HG03196 (cell line): ENCODE results near the gene HPRT1.

Experiments used
- ATAC-seq: cut with Tn5 transposase; IDR thresholded peaks from one replicate; pipeline ENCODE4 v1.9.1; 2021; ENCODE audit not compliant: unreplicated experiment

The HPRT1 gene

DNA sequence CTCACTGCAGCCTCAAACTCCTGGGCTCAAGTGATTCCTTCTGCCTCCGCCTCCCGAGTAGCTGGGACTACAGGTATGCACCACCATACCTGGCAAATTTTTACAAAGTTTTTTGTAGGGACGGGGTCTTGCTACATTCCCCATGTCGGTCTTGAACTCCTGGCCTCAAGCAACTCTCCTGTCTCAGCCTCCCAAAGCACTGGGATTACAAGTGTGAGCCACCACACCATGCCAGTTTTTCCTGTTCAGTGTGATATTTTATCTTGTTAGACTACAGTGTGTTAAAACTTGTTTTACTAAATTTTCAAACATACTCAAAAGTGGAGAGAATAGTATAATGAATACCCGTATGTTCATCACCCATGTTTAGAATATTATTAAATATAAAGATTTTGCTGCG lies 12.1 kb downstream of the HPRT1 start:
- ATAC-seq, result no peak

DNA sequence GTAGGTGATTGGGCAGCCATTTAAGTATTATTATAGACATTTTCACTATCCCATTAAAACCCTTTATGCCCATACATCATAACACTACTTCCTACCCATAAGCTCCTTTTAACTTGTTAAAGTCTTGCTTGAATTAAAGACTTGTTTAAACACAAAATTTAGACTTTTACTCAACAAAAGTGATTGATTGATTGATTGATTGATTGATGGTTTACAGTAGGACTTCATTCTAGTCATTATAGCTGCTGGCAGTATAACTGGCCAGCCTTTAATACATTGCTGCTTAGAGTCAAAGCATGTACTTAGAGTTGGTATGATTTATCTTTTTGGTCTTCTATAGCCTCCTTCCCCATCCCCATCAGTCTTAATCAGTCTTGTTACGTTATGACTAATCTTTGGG lies 16.3 kb downstream of the HPRT1 start:
- no peak for ATAC-seq

DNA sequence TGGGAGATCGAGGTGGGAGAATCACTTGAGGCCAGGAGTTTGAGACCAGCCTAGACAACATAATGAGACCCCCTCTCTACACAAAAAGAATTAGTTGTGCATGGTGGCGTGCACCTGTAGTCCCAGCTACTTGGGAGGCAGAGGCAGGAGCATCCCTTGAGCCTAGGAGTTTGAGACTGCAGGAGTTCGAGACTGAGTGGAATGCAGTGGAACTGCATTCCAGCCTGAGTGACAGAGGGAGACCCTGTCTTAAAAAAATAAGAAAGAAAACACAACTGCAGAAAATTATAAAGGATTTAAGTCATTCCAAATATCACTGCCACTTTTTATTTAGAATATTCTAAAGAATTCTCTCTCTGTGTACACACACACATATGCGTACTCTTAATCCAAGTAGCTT lies 18.4 kb downstream of the HPRT1 start:
- no peak for ATAC-seq

DNA sequence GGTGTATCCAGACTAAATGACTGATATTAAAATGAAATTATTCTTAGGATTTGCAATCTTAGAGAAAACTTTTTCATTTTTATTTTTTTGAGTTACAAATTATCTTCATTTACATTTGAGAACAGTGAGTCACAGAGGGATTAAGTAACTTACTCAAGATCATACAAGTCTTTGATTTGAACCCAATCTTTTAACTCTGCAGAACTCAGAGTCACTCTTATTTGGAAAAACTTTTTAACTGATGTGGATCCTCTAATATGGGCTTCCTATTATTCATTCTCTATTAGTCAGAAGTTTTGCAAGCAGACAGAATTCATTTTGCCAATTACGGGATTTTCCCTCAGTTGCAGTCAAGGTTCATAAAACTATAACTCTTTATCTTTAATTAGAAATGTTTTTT lies 20.1 kb downstream of the HPRT1 start:
- ATAC-seq, result no peak

DNA sequence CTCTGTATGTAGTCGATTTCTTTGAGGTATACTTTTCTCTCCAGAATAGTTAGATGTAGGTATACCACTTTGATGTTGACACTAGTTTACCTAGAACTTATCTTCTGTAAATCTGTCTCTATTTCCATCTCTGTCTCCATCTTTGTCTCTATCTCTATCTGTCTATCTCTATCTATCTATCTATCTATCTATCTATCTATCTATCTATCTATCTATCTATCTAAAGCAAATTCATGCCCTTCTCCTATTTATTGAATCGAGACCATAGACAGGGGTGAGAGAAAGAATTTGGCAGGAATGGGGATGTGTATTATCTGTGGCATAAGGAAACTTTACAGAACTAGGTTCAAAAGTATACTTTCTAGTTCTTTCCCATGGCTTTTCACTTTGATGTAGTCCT lies 21.4 kb downstream of the HPRT1 start:
- ATAC-seq, result no peak

DNA sequence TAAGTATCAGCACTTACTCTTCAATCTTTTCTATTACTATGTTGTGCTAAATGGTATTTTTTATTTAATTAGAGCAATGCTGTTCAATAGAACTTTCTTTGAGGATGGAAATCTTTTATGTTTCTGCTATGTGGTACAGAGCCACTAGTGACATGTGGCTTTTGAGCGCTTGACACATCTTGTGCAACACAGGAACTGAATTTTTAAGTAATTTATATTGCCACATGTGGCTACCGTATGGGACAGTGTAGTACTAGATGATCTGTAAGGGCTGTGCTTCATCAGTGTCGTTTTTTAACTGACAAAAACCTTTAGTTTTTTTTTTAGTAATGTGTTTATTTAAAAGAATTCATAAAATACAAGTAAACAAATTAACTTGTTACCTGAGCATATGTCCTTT lies 22.4 kb downstream of the HPRT1 start:
- ATAC-seq, result no peak

DNA sequence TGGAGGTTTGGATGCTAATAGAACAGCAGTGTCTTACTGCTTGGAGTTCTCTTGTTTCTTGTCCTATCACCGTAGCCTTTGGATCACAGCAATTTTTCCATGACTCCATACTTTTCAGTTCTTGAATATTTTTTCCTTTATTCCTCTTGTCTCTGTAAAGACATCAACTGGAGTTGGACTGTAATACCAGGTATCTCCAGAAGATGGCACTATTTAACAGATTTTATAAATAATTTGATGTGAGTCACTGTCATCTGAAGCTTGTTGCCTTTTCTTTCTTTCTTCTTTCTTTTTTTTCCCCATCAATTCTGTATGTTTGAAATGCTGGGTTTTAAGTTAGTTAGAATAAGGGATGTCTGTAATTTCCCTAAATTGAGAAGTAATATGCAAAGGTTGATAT lies 24.1 kb downstream of the HPRT1 start:
- no peak for ATAC-seq

DNA sequence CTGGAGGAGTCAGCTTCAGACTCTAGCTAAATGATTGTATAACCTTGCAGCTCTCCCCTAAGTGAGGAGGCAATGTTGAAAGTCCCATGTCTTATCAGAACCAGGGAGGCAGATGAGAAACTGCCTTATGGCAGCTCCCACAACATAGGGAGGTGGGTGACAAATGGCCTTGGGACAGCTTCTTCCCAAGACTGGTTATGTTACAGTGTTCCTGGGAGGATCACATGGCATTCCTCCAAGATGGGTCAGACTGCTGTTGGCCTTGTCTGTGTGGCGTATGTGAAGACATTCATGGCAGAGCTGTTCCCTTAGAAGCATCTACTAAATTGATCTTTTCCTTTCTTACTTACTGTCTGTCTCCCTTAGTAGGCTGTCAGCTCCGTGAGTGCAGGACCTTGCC lies 42.0 kb downstream of the HPRT1 start:
- ATAC-seq, result no peak

DNA sequence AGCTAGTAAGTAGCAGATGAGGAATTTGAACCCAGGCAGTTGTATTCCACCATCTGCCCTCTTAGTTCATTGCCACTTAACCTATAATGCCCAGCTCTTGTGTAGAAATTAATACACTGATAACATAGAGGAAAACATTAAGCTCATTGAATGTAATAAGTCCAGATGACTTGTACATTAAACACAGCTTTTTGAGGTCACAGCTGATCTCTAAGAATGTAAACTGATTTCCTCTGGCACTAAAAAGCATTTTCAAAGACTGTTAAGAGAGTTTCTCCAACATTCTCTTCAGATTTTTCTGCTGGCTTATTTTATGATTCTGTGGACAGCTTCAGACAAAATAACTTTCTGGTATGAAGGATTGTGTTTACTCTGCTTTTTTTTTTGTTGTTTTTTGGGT lies 42.7 kb downstream of the HPRT1 start:
- no peak for ATAC-seq

DNA sequence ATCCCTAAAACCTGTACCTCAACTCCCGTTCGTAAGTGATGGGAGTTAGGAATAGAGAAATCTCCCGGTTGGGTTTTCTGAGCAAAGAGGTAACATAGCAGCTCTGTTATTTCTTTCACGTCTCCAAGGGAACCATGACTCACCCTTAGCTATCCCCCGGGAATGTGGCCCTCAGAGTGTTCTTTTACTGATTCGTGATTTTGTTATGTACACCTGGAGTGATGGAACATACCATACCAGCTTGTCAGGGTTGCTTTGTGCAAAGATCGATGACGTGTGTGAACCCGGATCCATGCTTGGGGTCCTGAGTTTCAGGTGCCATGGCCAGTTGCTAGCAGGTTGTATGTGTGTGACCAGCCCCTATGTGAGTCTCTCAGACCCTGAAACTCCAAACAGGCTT lies 52.6 kb downstream of the HPRT1 start:
- no peak for ATAC-seq

DNA sequence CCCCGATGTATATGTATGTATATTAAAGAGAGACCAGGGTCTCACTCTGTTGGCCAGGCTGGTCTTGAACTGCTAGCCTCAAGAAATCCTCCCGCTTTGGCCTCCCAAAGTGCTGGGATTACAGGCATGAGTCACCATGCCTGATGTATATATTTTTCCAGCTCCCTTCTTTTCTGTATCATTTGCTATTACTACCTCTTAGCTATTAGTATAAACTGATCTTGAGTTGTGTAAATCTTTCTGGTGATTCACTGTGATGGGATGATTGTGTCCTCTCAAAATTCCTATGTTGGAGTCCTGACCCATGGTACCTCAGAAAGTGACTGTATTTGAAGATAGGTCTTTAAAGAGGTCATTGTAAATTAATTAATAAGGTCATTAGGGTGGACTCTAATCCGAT lies 53.1 kb downstream of the HPRT1 start:
- ATAC-seq, result no peak

DNA sequence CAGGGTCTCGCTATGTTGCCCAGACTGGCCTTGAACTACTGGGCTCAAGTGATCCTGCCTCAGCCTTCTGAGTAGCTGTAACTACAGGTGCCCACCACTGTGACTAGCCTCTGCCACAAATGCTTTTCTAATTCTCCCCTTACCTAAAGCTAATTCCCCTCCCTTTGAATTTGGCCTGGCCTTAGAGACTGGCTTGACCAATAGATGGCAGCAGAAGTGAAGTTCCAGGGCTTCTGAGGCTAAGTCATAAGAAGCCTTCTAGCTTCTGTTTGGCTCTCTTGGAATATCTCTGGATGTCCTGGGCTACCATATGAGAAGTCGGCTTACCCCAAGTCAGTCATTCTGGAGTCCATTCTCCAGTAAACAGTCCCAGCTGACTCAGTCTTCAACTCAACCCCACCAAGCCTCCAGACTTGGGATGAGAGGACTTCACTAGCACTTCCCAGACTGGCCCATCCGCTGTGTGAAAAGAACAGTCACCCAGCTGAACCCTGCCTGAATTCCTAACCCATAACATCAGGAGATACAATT lies 61.0 kb downstream of the HPRT1 start:
- no peak for ATAC-seq

DNA sequence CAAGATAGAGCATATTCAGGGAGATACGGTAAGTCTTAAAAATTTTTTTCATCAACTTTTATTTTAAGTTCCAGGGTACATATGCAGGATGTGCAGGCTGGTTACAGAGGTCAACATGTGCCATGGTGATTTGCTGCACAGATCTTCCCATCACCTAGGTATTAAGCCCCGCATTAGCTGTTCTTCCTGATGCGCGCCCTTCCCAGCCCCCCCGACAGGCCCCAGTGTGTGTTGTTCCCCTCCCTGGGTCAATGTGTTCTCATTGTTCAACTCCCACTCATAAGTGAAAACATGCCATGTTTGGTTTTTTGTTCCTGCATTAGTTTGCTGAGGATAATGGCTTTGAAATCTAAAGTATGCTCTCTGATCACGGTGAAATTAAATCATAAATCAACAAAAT lies 64.2 kb downstream of the HPRT1 start:
- no peak for ATAC-seq

DNA sequence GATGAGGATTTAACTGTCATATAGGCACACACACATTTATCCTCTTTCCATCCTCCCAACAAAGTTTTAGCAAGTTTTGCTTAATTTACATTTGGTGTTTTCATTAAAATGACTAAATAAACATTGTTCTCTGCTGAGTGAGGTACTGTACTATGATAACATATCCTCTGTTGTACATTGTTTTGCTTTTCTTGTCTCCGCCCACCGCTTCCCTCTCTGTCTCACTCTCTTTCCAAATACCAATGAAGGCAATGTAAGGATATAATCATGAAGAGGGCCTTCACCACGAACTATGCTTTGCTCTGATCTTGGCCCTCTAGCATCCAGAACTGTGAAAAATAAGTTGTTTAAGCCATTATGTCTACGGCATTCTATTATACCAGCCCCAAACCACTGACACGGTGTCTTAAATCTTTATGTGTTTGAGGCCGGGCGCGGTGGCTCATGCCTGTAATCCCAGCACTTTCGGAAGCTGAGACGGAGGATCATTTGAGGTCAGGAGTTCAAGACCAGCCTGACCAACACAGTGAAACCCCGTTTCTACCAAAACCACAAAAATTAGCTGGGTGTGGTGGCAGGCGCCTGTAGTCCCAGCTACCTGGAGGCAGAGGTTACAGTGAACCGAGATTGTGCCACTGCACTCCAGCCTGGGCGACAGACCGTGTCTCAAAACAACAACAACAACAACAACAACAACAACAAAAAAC lies 65.3 kb downstream of the HPRT1 start:
- ATAC-seq, result no peak

DNA sequence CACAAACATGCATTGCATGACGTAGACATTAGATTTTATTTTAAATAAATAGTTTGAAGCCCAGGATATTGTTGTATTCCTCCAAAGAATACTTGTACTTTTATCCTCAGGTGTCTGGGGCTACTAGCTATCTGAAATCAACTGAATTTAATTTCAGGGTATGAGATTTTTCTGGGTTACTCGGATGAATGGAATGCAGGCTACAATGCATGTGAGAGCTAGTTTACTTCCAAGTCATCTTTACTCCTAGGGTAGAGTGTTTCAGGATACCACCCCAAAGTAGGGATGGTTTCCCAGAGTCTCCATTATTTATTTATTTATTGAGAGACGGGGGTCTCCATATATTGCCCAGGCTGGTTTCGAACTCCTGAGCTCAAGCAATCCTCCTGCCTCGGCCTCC lies 66.4 kb downstream of the HPRT1 start:
- ATAC-seq, result no peak

DNA sequence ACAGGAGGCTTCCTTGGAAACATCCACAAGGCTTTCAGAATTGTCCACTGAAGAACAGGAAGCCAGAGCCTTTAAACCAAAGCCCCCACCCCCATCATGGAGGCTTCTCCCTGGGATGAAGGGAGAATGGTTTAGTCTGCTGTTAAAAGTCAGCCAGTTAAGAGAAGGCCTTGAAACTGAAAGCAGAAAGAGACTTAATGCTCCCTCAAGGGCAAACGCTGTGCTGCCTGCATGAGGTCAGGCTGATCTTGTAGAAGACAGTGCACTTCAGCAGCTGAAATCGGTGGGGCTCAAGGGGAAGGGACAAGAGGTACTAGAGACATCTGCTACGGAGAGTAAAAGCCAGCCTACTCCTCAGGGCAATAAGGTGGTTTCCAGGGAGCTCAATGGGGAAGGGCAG lies 69.0 kb downstream of the HPRT1 start:
- ATAC-seq, result no peak

DNA sequence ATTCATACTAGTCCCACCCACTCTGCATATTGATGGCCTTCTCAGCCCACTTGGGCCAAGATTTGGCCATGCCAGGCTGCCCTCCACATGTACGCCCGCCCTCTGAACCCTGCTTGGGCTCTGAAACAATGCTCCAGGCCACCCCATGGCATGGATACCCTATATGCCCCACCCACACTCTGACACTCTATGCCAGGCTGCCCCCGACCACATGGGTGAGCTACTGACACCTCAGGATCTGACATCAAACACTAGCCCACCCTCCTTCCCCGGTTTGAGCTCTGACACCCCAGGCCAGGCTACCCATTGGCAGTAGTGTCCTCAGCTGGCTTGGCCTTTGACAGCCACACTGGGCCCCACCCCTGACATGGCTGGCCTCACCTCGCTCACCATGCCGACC lies 69.5 kb downstream of the HPRT1 start:
- ATAC-seq, result no peak

DNA sequence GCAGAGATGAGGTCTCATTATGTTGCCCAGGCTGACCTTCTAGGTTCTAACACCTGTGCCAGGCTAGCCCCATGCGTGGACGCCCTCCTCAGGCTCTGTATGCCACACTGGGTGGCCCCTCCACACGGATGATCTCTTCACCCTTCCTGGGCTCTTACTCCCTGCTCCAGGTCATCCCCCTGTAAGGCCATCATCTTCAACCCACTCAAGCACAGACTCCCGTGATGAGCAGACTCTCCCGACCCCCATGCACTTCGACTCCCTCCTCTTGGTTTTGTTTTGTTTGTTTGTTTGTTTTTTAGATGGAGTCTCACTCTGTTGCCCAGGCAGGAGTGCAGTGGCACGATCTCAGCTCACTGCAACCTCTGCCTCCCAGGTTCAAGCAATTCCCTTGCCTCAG lies 70.9 kb downstream of the HPRT1 start:
- ATAC-seq, result no peak

DNA sequence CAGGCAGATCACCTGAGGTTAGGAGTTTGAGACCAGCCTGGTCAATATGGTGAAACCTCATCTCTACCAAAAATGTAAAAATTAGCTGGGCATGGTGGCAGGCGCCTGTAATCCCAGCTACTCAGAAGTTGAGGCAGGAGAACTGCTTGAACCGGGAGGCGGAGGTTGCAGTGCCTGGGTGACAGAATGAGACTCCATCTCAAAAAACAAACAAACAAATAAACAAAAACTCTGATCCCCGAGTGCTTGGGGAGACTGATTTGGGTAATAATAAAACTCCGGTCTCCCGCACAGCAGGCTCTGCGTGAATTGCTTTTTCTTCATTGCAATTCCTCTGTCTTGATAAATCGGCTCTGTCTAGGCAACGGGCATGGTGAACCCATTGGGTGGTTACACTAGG lies 73.4 kb downstream of the HPRT1 start:
- no peak for ATAC-seq

DNA sequence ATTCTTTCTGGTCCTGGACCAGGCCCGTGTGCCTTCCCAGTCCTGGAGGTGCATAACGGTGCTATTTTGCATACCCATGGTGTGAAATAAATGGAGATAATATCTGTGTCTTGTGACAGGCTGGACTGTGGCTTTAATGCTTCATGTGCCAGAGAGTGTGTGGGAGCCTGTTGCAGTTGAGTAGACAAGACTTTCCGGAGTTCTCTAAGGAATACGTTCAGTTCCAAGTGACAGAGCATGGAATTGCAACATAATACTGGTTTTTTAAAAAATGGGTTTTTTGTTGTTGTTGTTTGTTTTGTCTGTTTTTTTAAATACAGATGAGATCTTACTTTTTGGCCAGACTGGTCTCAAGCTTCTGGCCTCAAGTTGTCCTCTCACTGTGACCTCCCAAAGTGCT lies 74.0 kb downstream of the HPRT1 start:
- ATAC-seq, result no peak

DNA sequence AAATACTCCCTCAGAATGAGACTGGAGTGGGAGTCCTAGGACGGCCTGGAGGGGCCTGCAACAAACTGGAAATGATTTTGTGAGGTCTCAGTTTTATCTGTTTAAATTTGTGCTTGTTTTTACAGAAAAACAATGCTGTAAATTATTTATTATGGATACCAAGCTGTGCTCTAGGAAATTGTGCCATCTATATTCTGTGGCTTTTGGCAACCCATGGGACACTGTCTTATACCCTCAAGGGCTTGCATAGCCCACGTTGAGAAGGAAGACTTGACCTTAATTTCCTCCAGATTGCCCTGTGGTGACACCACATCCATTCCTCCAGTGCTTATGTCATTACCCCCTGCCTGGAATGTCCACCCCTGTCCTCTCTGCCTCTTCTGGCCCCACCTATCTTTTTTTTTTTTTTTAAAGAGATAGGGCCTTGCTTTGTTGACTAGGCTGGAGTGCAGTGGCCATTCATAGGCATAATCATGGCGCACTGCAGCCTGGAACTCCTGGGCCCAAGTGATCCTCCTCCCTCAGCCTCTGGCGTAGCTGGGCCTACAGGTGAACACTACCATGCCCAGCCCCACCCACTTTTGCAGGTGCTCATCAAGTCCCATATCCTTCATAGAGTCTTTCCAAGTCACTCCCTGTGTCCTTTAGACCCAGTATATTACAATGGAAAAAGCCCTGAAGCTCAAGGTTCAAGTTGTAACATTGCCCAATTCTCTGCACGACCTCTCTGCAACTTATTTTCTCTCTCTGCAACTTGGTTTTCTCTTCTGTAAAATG lies 77.4 kb downstream of the HPRT1 start:
- ATAC-seq, result no peak

DNA sequence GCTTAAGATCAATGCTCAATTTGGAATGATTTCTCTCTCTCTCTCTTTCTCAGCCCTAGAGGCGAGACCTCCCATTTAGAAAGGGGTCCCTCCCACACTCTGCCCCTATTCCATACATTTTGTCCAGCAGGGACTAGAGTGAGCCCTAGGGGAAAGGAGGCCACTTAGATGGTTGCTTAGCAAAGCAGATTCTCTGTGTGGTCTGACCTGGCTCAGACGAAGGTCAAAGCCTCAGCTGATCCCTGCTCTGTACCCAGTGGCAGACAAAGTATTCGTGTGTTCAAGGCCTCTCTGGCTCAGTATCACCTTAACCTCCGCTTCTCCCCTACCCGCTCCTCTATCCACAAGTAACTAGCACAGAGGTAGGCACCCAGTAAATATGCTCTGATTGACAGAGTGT lies 78.4 kb downstream of the HPRT1 start:
- ATAC-seq, result no peak

DNA sequence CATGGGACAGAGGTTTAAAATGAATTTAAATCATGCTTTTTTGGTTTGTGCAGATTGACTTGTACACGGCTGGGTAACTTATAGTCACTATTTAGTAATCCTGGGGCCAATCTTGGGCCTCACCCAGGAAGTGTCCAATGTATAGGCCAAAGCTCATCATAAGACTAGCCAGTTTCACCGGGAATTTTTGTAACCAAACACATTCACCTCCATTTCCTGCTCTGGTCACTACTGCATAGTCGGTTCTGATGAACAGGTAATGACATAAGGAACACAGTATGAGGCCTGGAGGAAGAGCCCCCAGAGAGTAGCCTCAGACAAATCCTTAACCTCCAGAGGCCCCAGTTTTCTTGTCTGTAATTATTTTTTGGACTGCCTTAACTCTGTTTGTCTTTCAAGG lies 81.9 kb downstream of the HPRT1 start:
- ATAC-seq, result no peak
